Inferior parietal cortex (tissue), 1 donor: Measurements from ENCODE around the gene YWHAH.

Source experiments
- DNase-seq: peaks from one replicate; pipeline ENCODE4 v3.0.0-alpha.2; 2016; ENCODE audit errors: extremely low spot score

YWHAH gene

GRCh38 chr22:31950226-31950625 is 5.9 kb downstream of the YWHAH start:
- no peak for DNase-seq

- DNase-seq, result no peak
These were observed 7.1 kb downstream of the YWHAH start for GRCh38 chr22:31951194-31952093.

DNA sequence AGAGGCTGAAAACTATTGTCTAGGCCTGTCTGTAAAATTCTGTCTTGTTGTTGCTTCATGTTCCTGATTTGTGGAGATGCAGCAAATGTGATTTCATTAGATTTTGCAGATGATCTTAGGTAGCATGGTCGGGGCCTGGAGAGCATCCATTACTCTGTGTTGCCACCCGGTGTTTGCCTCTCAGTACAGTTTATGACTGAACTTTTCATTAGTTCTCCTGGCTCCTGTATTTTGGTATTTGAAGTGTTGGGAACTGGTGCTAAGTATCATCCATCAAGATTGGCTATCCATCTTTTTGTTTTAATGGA is 7.7 kb downstream of the YWHAH start:
- DNase-seq, result no peak

GRCh38 chr22:31952472-31952871 is 8.1 kb downstream of the YWHAH start:
- DNase-seq, result no peak

DNA sequence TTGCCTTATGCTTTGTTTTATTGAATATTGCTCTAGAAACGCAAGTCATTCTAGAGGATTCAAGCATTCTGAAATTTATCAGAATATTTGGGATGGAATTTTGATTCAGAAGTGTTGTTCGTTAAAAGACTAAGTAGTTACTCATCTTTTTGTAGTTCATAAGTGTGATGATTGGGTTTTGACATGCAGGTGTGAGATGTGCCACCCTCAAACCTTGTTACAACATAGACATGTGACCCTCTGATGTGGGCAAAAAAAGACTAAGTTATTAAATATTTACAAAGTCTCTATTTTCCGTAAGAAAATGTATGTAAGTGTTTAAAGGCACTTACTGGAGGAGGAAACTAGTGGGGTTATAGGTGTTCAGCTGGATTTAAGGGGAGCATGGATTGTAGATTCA is 8.9 kb downstream of the YWHAH start:
- no peak for DNase-seq

GRCh38 chr22:31954535-31955523 is 10.5 kb downstream of the YWHAH start:
- DNase-seq, result no peak

GRCh38 chr22:31956360-31956759 is 12.0 kb downstream of the YWHAH start:
- no peak for DNase-seq

GRCh38 chr22:31957970-31958594 is 13.7 kb downstream of the YWHAH start:
- DNase-seq, result no peak

DNA sequence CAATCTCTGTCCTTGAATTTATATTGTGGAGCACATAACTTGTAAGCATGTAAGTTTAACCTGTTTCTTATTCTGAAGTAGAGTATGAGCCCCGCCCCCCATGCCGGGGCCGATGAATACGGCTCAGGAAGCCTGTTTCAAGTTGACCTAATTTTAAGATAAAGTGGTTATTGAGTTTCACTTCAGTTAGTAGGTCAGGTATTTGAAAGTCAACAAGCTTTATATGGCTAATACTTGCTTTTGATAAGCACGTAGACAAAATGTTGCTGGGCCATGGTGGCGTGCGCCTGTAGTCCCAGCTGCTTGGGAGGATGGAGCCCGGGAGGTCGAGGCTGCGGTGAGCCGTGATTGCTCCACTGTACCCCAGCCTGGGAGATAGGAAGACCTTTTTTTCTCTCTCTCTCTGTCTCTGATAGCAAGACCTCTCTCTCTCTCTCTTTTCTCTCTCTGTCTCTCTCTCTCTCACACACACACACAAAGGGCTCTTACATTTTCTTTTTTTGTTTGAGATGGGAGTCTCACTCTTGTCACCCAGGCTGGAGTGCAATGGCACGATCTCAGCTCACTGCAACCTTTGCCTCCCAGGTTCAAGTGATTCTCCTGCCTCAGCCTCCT is 14.4 kb downstream of the YWHAH start:
- no peak for DNase-seq

DNA sequence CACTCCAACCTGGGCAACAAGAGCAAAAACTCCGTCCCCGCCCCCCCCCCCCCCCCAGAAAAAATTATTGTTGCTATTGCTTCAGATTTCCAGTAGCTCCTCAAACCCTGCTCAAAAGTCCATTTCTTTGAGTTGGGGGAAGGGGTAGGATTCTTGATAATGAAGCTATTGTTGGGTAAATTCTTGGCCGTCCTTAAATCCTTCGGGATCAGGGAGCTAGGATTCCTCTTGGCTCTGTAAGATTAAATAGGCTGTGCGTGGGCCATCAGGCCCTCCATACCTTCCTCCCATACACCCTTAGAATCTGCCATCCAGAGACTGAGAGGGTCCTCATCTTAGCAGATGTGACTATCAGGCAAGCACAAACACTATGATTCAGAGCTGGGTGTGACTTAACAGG is 16.4 kb downstream of the YWHAH start:
- no peak for DNase-seq

DNA sequence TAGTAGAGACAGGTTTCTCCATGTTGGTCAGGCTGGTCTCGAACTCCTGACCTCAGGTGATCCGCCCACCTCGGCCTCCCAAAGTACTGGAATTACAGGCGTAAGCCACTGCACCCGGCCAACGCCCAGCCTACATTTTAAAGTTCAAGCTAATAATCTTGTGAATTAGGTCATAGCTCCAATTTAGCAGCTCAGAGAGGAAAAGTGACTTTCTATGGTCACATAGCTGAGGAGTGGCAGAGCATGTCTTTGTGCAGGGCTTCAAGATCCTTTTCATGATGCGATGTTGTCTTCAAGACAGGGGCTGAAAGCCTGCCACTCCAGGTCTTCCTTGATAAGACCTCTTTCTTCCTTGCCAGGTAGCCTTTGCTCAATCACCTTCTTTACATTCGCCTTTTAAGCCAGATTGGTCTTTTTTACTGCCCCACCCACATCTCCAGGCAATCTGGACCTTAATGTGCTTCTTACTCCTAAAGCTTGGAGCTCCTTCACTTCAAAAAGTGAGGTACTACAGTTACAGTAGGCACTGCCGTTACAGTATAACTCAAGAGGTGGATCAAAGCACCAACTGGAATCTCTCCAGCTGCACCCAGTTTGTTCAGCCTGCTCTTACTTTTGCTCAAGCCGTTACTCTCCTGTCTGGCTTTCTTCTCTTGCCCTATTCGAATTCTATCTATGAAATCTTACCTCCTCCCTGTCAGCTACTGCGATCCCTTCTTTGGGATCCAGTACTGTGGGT is 18.2 kb downstream of the YWHAH start:
- DNase-seq, result no peak

DNA sequence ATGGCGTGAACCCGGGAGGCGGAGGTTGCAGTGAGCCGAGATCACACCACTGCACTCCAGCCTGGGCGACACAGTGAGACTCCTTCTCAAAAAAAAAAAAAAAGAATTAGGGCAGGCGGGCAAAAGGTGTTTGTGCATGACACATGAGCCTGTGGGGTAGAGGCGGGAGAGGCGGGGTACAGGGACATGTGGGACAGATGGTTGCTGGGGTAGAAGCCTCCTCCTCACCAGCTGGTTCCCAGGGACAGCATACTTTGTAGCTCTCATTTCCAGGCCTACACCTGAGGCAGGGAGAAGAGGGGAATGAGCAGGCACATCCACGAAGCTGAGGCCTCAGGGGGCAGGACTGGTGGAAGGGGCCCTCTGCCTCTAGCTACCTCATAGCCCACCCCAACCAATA is 23.7 kb downstream of the YWHAH start:
- DNase-seq, result no peak

DNA sequence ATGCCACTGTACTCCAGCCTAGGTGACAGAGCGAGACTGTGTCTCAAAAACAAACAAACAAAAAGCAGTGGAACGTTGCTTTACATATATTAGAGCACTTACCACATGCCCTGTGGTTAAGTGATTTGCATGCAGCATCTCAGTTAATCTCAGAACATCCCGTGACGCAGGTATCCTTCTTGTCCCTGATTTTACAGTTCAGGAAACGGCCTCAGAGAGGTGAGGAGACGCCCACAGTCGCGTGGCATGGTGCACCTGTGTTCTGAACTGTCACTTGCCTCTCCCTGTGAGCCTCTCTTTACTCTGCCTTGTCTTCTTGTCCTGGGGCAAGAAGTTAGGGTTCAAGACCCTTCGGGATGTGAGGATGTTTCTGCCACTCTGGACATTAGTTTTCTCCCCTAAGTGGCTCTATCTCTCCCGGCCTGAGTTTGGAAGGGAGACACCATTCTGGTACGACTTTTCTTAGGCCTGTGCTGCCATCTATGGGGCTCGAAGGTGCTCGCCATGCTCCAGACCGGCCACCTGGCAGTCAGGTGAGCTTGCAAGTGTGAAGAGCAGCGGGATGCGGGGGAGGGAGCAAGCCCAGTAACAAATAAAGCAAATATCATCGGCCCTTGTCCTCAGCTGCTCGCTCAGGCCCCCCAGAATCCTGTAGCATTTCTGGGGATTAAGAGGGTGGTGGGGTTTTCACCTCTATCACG is 25.6 kb downstream of the YWHAH start:
- peak; percentile 75 for DNase-seq

- DNase-seq, result peak; percentile 88
These were observed 26.4 kb downstream of the YWHAH start for GRCh38 chr22:31970490-31971444.

GRCh38 chr22:31972180-31972579 is 27.8 kb downstream of the YWHAH start:
- no peak for DNase-seq

- no peak for DNase-seq
These were observed 29.4 kb downstream of the YWHAH start for GRCh38 chr22:31973739-31974138.

GRCh38 chr22:31977141-31977841 is 33.0 kb downstream of the YWHAH start:
- DNase-seq, result peak; percentile 64

DNA sequence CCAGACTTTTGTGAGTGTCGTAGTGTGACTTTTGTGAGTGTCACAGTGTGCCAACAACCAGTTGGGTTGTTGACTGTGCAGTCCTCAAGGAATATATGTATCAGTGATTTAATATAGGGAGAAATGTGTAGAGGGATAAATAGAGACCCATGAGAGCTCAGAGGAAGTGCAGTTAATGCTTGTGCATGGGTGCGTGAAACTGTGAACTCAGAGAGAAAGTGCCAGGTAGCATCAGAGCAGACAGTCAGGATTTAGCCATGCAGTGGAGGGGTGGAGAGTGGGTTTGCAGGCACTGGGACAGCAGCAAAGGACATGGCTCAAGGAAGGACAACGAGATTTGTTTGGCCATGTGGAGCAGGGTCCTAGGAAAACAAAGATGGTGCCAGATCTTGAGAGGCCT is 33.6 kb downstream of the YWHAH start:
- no peak for DNase-seq

GRCh38 chr22:31980628-31981027 is 36.3 kb downstream of the YWHAH start:
- no peak for DNase-seq
